Neutrophil (primary cell): ENCODE results near the gene PGA4.

Source experiments
- H3K27ac ChIP-seq: fragments of 200-600 bp; sonication (generic); 2 replicates; pipeline ENCODE4 v1.5.1; 2016; ENCODE audit warnings: mild to moderate bottlenecking, moderate library complexity
- H3K27me3 ChIP-seq: fragments of 200-600 bp; sonication (generic); 2 replicates; pipeline ENCODE4 v1.6.0; 2016; ENCODE audit warnings: mild to moderate bottlenecking
- H3K36me3 ChIP-seq: fragments of 200-600 bp; sonication (generic); 2 replicates; pipeline ENCODE4 v1.5.1; 2017
- H3K4me1 ChIP-seq, 2 experiments: fragments of 200-600 bp in 1 of 2; sonication (generic) in 1 of 2; 1 replicate in 1 of 2; 2 replicates in 1 of 2; pipeline versions ENCODE4 v1.5.1 to v1.6.1; 2013 to 2016; ENCODE audit warnings: low read depth in 1 of 2, low read length in 1 of 2, mild to moderate bottlenecking in 1 of 2, moderate library complexity in 1 of 2; ENCODE audit not compliant: control insufficient read depth in 1 of 2, insufficient read depth in 1 of 2
- H3K4me3 ChIP-seq, 2 experiments: fragments of 200-600 bp in 1 of 2; sonication (generic) in 1 of 2; 1 replicate in 1 of 2; 2 replicates in 1 of 2; pipeline ENCODE4 v1.5.1; 2013 to 2016; ENCODE audit warnings: low read depth in 1 of 2, low read length in 1 of 2, mild to moderate bottlenecking in 1 of 2, moderate library complexity in 1 of 2
- H3K9me3 ChIP-seq: fragments of 200-600 bp; sonication (generic); 2 replicates; pipeline ENCODE4 v1.5.1; 2016
- TF ChIP-seq, protein P1 (sequence below): fragments of 200-600 bp; sonication (generic); IDR thresholded peaks from 2 replicates; pipeline ENCODE4 v1.5.1; 2016; ENCODE audit warnings: antibody characterized with exemption

The PGA4 gene

GRCh38 chr11:61268588-61269250, 46.6 kb downstream of the PGA4 start:
- TF ChIP-seq, protein P1, sequence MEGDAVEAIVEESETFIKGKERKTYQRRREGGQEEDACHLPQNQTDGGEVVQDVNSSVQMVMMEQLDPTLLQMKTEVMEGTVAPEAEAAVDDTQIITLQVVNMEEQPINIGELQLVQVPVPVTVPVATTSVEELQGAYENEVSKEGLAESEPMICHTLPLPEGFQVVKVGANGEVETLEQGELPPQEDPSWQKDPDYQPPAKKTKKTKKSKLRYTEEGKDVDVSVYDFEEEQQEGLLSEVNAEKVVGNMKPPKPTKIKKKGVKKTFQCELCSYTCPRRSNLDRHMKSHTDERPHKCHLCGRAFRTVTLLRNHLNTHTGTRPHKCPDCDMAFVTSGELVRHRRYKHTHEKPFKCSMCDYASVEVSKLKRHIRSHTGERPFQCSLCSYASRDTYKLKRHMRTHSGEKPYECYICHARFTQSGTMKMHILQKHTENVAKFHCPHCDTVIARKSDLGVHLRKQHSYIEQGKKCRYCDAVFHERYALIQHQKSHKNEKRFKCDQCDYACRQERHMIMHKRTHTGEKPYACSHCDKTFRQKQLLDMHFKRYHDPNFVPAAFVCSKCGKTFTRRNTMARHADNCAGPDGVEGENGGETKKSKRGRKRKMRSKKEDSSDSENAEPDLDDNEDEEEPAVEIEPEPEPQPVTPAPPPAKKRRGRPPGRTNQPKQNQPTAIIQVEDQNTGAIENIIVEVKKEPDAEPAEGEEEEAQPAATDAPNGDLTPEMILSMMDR, result no peak
- H3K27me3 ChIP-seq, result no peaks in the 10 kb centered on the region
- no peak overlapping the region for H3K27ac ChIP-seq
- no peak overlapping the region for H3K4me3 ChIP-seq
- H3K4me1 ChIP-seq, result no peaks in the 10 kb centered on the region
- no peaks in the 10 kb centered on the region for H3K36me3 ChIP-seq
- H3K9me3 ChIP-seq, result no peaks in the 10 kb centered on the region

DNA sequence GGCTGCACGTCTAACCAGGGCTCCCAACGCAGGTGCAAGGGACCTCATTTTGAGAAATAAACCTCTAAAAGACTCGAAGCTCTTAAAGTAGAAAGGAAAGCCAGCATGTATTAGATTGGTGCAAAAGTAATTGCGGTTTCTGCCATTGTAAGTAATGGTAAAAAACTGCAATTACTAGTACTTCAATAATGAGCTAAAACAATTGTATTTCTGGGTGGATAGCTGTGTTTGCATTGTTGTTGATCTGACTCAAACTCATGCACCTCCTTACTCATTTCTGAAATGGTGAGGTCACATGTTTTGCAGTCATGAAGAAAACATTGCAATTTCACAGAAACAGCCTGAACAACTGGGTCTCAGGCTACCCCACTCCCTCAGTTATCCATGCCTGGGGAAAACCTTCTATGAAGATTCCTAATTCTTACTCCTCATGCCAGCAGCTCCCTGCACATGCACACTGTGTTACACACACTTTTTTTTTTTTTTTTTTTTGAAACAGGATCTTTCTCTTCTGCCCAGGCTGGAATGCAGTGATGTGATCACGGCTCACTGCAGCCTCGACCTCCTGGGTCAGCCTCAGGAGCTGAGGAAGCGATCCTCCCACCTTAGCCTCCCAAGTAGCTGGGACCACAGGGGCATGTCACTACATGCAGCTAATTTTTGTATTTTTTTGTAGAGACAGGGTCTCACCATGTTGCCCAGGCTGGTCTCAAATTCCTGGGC, 48.4 kb downstream of the PGA4 start:
- Histone ChIP-seq H3K4me3 (no peak overlapping the region), H3K27ac (no peak overlapping the region), H3K36me3 (no peaks in the 10 kb centered on the region), H3K4me1 (no peaks in the 10 kb centered on the region), H3K9me3 (no peaks in the 10 kb centered on the region), H3K27me3 (no peaks in the 10 kb centered on the region)
- TF ChIP-seq, protein P1, result no peak

GRCh38 chr11:61272731-61273130, 50.6 kb downstream of the PGA4 start:
- Histone ChIP-seq H3K36me3 (no peaks in the 10 kb centered on the region), H3K4me3 (no peak overlapping the region), H3K4me1 (no peaks in the 10 kb centered on the region), H3K27ac (no peak overlapping the region), H3K9me3 (no peaks in the 10 kb centered on the region), H3K27me3 (no peaks in the 10 kb centered on the region)
- TF ChIP-seq, protein P1, result no peak

GRCh38 chr11:61273178-61274078, 51.3 kb downstream of the PGA4 start:
- Histone ChIP-seq H3K27me3 (no peaks in the 10 kb centered on the region), H3K36me3 (no peaks in the 10 kb centered on the region), H3K27ac (no peak overlapping the region), H3K9me3 (no peaks in the 10 kb centered on the region), H3K4me1 (no peaks in the 10 kb centered on the region), H3K4me3 (no peak overlapping the region)
- TF ChIP-seq, protein P1, result no peak

GRCh38 chr11:61274084-61274483, 51.9 kb downstream of the PGA4 start:
- TF ChIP-seq, protein P1, result no peak
- H3K9me3 ChIP-seq, result no peaks in the 10 kb centered on the region
- H3K4me3 ChIP-seq, result no peak overlapping the region
- H3K27me3 ChIP-seq, result no peaks in the 10 kb centered on the region
- no peak overlapping the region for H3K27ac ChIP-seq
- H3K36me3 ChIP-seq, result no peaks in the 10 kb centered on the region
- no peaks in the 10 kb centered on the region for H3K4me1 ChIP-seq
